Neuronal stem cell (in vitro differentiated cells): ENCODE measurements around the gene VANGL1.

Experiments
- DNase-seq: peaks from one replicate; pipeline ENCODE4 v3.0.0-alpha.2; 2013; ENCODE audit warnings: low spot score
- H2AFZ ChIP-seq: one replicate; pipeline ENCODE4 v1.6.1; 2013; ENCODE audit warnings: mild to moderate bottlenecking, low read length, inconsistent platforms
- H2AK5ac ChIP-seq: 2 replicates; pipeline ENCODE4 v1.6.1; 2013; ENCODE audit warnings: low read depth, mild to moderate bottlenecking, inconsistent platforms, low read length, moderate library complexity, mixed read lengths
- H2BK120ac ChIP-seq: 2 replicates; pipeline ENCODE4 v1.6.1; 2013; ENCODE audit warnings: low read depth, mild to moderate bottlenecking, inconsistent platforms, low read length, moderate library complexity, mixed read lengths
- H2BK12ac ChIP-seq: one replicate; pipeline ENCODE4 v1.6.1; 2013; ENCODE audit warnings: low read length, inconsistent platforms
- H2BK15ac ChIP-seq: 2 replicates; pipeline ENCODE4 v1.6.1; 2013; ENCODE audit warnings: mild to moderate bottlenecking, low read length, inconsistent platforms, mixed read lengths
- H2BK5ac ChIP-seq: one replicate; pipeline ENCODE4 v1.6.1; 2013; ENCODE audit warnings: inconsistent platforms, mild to moderate bottlenecking, low read length, moderate library complexity
- H3K14ac ChIP-seq: one replicate; pipeline ENCODE4 v1.6.1; 2013; ENCODE audit warnings: low read length, inconsistent platforms
- H3K18ac ChIP-seq: 2 replicates; pipeline ENCODE4 v1.6.1; 2013; ENCODE audit warnings: low read length, inconsistent platforms
- H3K23ac ChIP-seq: 2 replicates; pipeline ENCODE4 v1.6.1; 2013; ENCODE audit warnings: low read depth, mild to moderate bottlenecking, mixed read lengths, low read length, inconsistent platforms; ENCODE audit not compliant: poor library complexity
- H3K27ac ChIP-seq: replicated peaks from 3 replicates; pipeline ENCODE4 v1.5.1; 2013; ENCODE audit warnings: low read length, inconsistent platforms
- H3K27me3 ChIP-seq, 3 experiments: 2 replicates each; pipeline ENCODE4 v1.6.1; 2013; ENCODE audit warnings: low read length in 3 of 3, mild to moderate bottlenecking in 2 of 3, inconsistent platforms in 1 of 3, low read depth in 1 of 3, mixed read lengths in 1 of 3, moderate library complexity in 1 of 3; ENCODE audit not compliant: control insufficient read depth in 3 of 3, insufficient read depth in 3 of 3
- H3K36me3 ChIP-seq, 2 donors: replicated peaks in 1 of 2; 2 replicates each; pipeline ENCODE4 v1.6.1; 2013; ENCODE audit warnings: low read length in 2 of 2; ENCODE audit not compliant: control insufficient read depth in 2 of 2, insufficient read depth in 2 of 2
- H3K4ac ChIP-seq: 2 replicates; pipeline ENCODE4 v1.6.1; 2013; ENCODE audit warnings: inconsistent platforms, mild to moderate bottlenecking, low read length, moderate library complexity
- H3K4me1 ChIP-seq, 2 donors: 1 replicate in 1 of 2; 2 replicates in 1 of 2; pipeline ENCODE4 v1.6.1; 2013; ENCODE audit warnings: low read length in 2 of 2, low read depth in 1 of 2; ENCODE audit not compliant: control insufficient read depth in 2 of 2, insufficient read depth in 1 of 2
- H3K4me2 ChIP-seq: one replicate; pipeline ENCODE4 v1.6.1; 2013; ENCODE audit warnings: mild to moderate bottlenecking, low read length, inconsistent platforms; ENCODE audit not compliant: insufficient read depth, poor library complexity, severe bottlenecking
- H3K4me3 ChIP-seq, 2 donors: 2 replicates each; pipeline ENCODE4 v1.5.1; 2013; ENCODE audit warnings: low read length in 2 of 2, mild to moderate bottlenecking in 2 of 2, inconsistent platforms in 1 of 2, moderate library complexity in 1 of 2
- H3K79me1 ChIP-seq: one replicate; pipeline ENCODE4 v1.6.1; 2013; ENCODE audit warnings: low read depth, mild to moderate bottlenecking, inconsistent platforms, low read length, moderate library complexity
- H3K9ac ChIP-seq: one replicate; pipeline ENCODE4 v1.6.1; 2013; ENCODE audit warnings: mild to moderate bottlenecking, low read depth, low read length, inconsistent platforms; ENCODE audit not compliant: poor library complexity
- H3K9me3 ChIP-seq, 2 donors: replicated peaks in 1 of 2; 2 replicates each; pipeline versions ENCODE3 to v1.6.1; 2013; ENCODE audit warnings: low read length in 2 of 2, mild to moderate bottlenecking in 2 of 2, inconsistent platforms in 1 of 2, low read depth in 1 of 2, mixed read lengths in 1 of 2, moderate library complexity in 1 of 2; ENCODE audit not compliant: control insufficient read depth in 2 of 2, insufficient read depth in 1 of 2
- H4K8ac ChIP-seq: one replicate; pipeline ENCODE4 v1.6.1; 2013; ENCODE audit warnings: low read depth, mild to moderate bottlenecking, inconsistent platforms, low read length, moderate library complexity
- H4K91ac ChIP-seq: one replicate; pipeline ENCODE4 v1.6.1; 2013; ENCODE audit warnings: low read length, low read depth, mild to moderate bottlenecking, inconsistent platforms; ENCODE audit not compliant: poor library complexity
- WGBS, 2 donors: extraction: QIAGEN DNeasy Blood & Tissue Kit; methylation state at CpG; one replicate each; pipeline ENCODE4 v1.1.7; 2013; ENCODE audit warnings: missing lambda C conversion rate in 2 of 2, mixed read lengths in 1 of 2; ENCODE audit not compliant: insufficient read length in 2 of 2, insufficient replicate concordance in 1 of 2; ENCODE audit errors: extremely low coverage in 2 of 2; 5-methylcytosine and 5-hydroxymethylcytosine counted together

The VANGL1 gene

DNA sequence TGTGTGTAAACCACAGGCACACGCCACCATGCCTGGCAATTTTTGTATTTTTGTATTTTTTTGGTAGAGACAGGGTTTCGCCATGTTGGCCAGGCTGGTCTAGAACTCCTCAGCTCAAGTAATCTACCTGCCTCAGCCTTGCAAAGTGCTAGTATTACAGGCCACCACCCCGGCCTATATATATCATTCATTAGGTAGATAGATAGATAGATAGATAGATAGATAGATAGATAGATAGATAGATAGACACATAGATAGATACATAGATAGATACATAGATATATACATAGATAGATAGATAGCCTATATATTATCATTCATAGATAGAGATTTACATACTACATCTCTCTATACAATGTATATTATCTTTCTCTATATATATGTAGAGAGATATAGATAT is 46.0 kb downstream of the VANGL1 start:
- no peak overlapping the region for H3K27ac ChIP-seq
- H3K4me3 ChIP-seq = no peak overlapping the region
- H4K8ac ChIP-seq = no peak overlapping the region
- H3K79me1 ChIP-seq = no peaks in the 10 kb centered on the region
- H3K4me1 ChIP-seq = no peaks in the 10 kb centered on the region
- H2BK15ac ChIP-seq = no peak overlapping the region
- H2BK5ac ChIP-seq = no peak overlapping the region
- no peak overlapping the region for H3K9ac ChIP-seq
- H2AK5ac ChIP-seq = no peak overlapping the region
- no peaks in the 10 kb centered on the region for H3K27me3 ChIP-seq
- H3K18ac ChIP-seq = no peak overlapping the region
- no peak overlapping the region for H3K4me2 ChIP-seq
- DNase-seq = no peak
- no peak overlapping the region for H2AFZ ChIP-seq
- WGBS, 2 donors = no CpG with 5 or more reads among the region's 3 CpGs
- H3K4ac ChIP-seq = no peak overlapping the region
- H3K14ac ChIP-seq = no peak overlapping the region
- H3K9me3 ChIP-seq = no peaks in the 10 kb centered on the region
- H3K23ac ChIP-seq = no peak overlapping the region
- H4K91ac ChIP-seq = no peak overlapping the region
- H2BK12ac ChIP-seq = no peak overlapping the region
- no peak overlapping the region for H2BK120ac ChIP-seq
- peaks cover 12 to 21% of the 10 kb centered on the region in 2 donors for H3K36me3 ChIP-seq

- H3K27me3 ChIP-seq = no peaks in the 10 kb centered on the region
- WGBS, 2 donors = no CpG with 5 or more reads among the region's 8 CpGs
- no peak overlapping the region for H3K23ac ChIP-seq
- DNase-seq = no peak
- no peak overlapping the region for H3K27ac ChIP-seq
- H4K91ac ChIP-seq = no peak overlapping the region
- no peak overlapping the region for H3K18ac ChIP-seq
- no peak overlapping the region for H2BK5ac ChIP-seq
- no peak overlapping the region for H3K9ac ChIP-seq
- no peaks in the 10 kb centered on the region for H3K9me3 ChIP-seq
- H3K4me3 ChIP-seq = no peak overlapping the region
- no peak overlapping the region for H2BK120ac ChIP-seq
- H2BK12ac ChIP-seq = no peak overlapping the region
- H3K4ac ChIP-seq = no peak overlapping the region
- H3K4me2 ChIP-seq = no peak overlapping the region
- H3K79me1 ChIP-seq = no peaks in the 10 kb centered on the region
- H3K14ac ChIP-seq = no peak overlapping the region
- H2BK15ac ChIP-seq = no peak overlapping the region
- no peak overlapping the region for H4K8ac ChIP-seq
- H2AFZ ChIP-seq = no peak overlapping the region
- peaks cover 5 to 9% of the 10 kb centered on the region in 2 donors for H3K36me3 ChIP-seq
- H3K4me1 ChIP-seq = peaks cover 0 to 4% of the 10 kb centered on the region in 2 donors
- H2AK5ac ChIP-seq = no peak overlapping the region
Observed at GRCh38 chr1:115690972-115691371, 49.2 kb downstream of the VANGL1 start.

- H4K8ac ChIP-seq = no peak overlapping the region
- H2BK120ac ChIP-seq = no peak overlapping the region
- no peak overlapping the region for H3K4ac ChIP-seq
- H2AK5ac ChIP-seq = no peak overlapping the region
- H3K18ac ChIP-seq = no peak overlapping the region
- no peak overlapping the region for H2AFZ ChIP-seq
- no peaks in the 10 kb centered on the region for H3K79me1 ChIP-seq
- no peak overlapping the region for H2BK5ac ChIP-seq
- H2BK15ac ChIP-seq = no peak overlapping the region
- no peak overlapping the region for H3K14ac ChIP-seq
- H3K23ac ChIP-seq = no peak overlapping the region
- H2BK12ac ChIP-seq = no peak overlapping the region
- no peak overlapping the region for H3K4me2 ChIP-seq
- no peaks in the 10 kb centered on the region for H3K9me3 ChIP-seq
- no peak for DNase-seq
- no CpG with 5 or more reads among the region's 4 CpGs for WGBS, 2 donors
- no peak overlapping the region for H3K27ac ChIP-seq
- H3K4me3 ChIP-seq = no peak overlapping the region
- no peaks in the 10 kb centered on the region for H3K27me3 ChIP-seq
- peaks cover 5 to 9% of the 10 kb centered on the region in 2 donors for H3K36me3 ChIP-seq
- H4K91ac ChIP-seq = no peak overlapping the region
- peaks cover 0 to 7% of the 10 kb centered on the region in 2 donors for H3K4me1 ChIP-seq
- no peak overlapping the region for H3K9ac ChIP-seq
Observed at GRCh38 chr1:115692224-115692623, 50.5 kb downstream of the VANGL1 start.

- no CpG with 5 or more reads among the region's 3 CpGs for WGBS, 2 donors
- DNase-seq = no peak
Observed at GRCh38 chr1:115694805-115695204, 53.0 kb downstream of the VANGL1 start.

More at GRCh38 chr1:115694805-115695204, 53.0 kb downstream of the VANGL1 start:
- H3K9ac ChIP-seq = no peak overlapping the region
- no peak overlapping the region for H3K14ac ChIP-seq
- peaks cover 0 to 7% of the 10 kb centered on the region in 2 donors for H3K4me1 ChIP-seq
- no peak overlapping the region for H3K4ac ChIP-seq
- H3K4me3 ChIP-seq = no peak overlapping the region
- H2BK15ac ChIP-seq = no peak overlapping the region
- no peak overlapping the region for H3K27ac ChIP-seq
- H4K8ac ChIP-seq = no peak overlapping the region
- H3K23ac ChIP-seq = no peak overlapping the region
- H2BK12ac ChIP-seq = no peak overlapping the region
- H2BK120ac ChIP-seq = no peak overlapping the region
- no peaks in the 10 kb centered on the region for H3K9me3 ChIP-seq
- H3K4me2 ChIP-seq = no peak overlapping the region
- H2BK5ac ChIP-seq = no peak overlapping the region
- no peaks in the 10 kb centered on the region for H3K79me1 ChIP-seq
- H2AK5ac ChIP-seq = no peak overlapping the region
- H3K27me3 ChIP-seq = no peaks in the 10 kb centered on the region
- no peak overlapping the region for H4K91ac ChIP-seq
- no peak overlapping the region for H2AFZ ChIP-seq
- no peak overlapping the region for H3K18ac ChIP-seq
- peaks cover 5 to 9% of the 10 kb centered on the region in 2 donors for H3K36me3 ChIP-seq
